BLaER1 treated with 17β-estradiol and CSF1 and Interleukin-3, amounts not matched to agents 10 nM and 100 nM (cell line): Measurements from ENCODE around the gene CTDSPL.

Source experiments
- H3K27ac ChIP-seq, 11 experiments: shearing (Covaris generic); formaldehyde crosslinking; 2 replicates each; pipeline ENCODE4 v1.8.1; 2022
- H3K27me3 ChIP-seq, 11 experiments: shearing (Covaris generic); formaldehyde crosslinking; 2 replicates each; pipeline ENCODE4 v1.8.1; 2022
- H3K36me3 ChIP-seq, 11 experiments: shearing (Covaris generic); formaldehyde crosslinking; 2 replicates each; pipeline ENCODE4 v1.8.1; 2022
- H3K4me1 ChIP-seq, 10 experiments: shearing (Covaris generic); formaldehyde crosslinking; 2 replicates each; pipeline ENCODE4 v1.8.1; 2022
- H3K4me2 ChIP-seq, 11 experiments: shearing (Covaris generic); formaldehyde crosslinking; 2 replicates each; pipeline ENCODE4 v1.8.1; 2022
- H3K4me3 ChIP-seq, 10 experiments: shearing (Covaris generic); formaldehyde crosslinking; 2 replicates each; pipeline ENCODE4 v1.8.1; 2022
- H3K9ac ChIP-seq, 11 experiments: shearing (Covaris generic); formaldehyde crosslinking; 2 replicates each; pipeline ENCODE4 v1.8.1; 2022
- H3K9me3 ChIP-seq, 11 experiments: shearing (Covaris generic); formaldehyde crosslinking; replicated peaks in 1 of 11; 2 replicates each; pipeline ENCODE4 v1.8.1; 2022
- H4K20me1 ChIP-seq, 11 experiments: shearing (Covaris generic); formaldehyde crosslinking; 2 replicates each; pipeline ENCODE4 v1.8.1; 2022
- Cebpa-rat ChIP-seq, 11 experiments: shearing (Covaris generic); IDR thresholded peaks; 2 replicates each; pipeline ENCODE4 v1.8.1; 2022

The CTDSPL gene

DNA sequence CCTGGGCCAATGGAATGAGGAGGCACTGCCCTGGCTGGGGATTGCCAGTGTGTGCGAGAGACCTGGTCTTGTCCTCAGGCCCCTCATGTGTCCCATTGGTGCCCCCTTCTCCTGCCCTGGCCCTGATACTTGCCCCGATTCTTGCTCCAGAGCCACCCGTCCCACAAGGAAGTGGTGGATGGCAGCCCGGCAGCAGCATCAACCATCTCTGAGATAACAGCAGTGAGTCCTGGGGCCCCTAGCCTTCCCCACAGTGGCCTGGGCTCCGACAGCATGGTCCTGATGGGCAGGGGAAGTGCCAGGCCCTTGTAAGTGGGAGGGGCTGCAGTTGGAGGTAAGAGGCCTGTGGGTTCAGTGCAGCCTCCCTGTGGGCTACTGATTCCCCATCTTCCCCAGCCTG lies 144.4 kb downstream of the CTDSPL start:
- no peak for TF ChIP-seq Cebpa-rat (IDR thresholded peaks at IDR 0.05)
- peaks cover 0 to 20% (median 6%) of the 10 kb centered on the region in 10 experiments; a peak in 11 of 20 replicates for H3K4me1 ChIP-seq

DNA sequence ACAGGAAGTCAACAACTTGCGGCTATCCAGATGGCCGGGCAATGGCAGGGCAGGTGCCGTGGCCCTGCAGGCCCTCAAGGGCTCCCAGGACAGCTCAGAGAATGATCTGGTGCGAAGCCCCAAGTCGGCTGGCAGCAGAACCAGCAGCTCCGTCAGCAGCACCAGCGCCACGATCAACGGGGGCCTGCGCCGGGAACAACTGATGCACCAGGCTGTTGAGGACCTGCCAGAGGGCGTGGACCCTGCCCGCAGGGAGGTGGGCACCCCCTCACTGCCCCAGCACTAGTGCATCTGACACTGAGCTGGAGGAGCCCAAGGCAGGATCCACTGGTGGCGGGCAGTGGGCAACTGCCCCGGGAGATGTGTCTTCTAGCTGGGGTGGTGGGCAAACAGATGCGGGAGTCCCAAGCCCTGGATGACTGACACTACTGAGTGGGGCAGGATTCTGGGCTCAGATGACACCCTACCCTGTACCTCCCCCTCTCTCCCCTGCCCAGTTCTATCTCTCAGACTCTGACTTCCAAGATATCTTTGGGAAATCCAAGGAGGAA lies 144.8 kb downstream of the CTDSPL start:
- no peaks in the 10 kb centered on the region for H3K27me3 ChIP-seq
- no peak overlapping the region for H3K27ac ChIP-seq
- no peak overlapping the region for H3K4me2 ChIP-seq
- H3K4me1 ChIP-seq = peaks cover 0 to 20% (median 7%) of the 10 kb centered on the region in 10 experiments; a peak in 11 of 20 replicates
- no peak overlapping the region for H3K9ac ChIP-seq
- no peak overlapping the region for H3K4me3 ChIP-seq
- TF ChIP-seq Cebpa-rat (IDR thresholded peaks at IDR 0.05) = no peak
- H3K9me3 ChIP-seq = no peaks in the 10 kb centered on the region
- H4K20me1 ChIP-seq = peaks cover 0 to 80% (median 20%) of the 10 kb centered on the region in 11 experiments; a peak in 17 of 22 replicates
- peaks cover 31 to 71% (median 53%) of the 10 kb centered on the region in 11 experiments for H3K36me3 ChIP-seq

More for the DNA sequence above, 144.4 kb downstream of the CTDSPL start:
- Histone ChIP-seq H4K20me1 (peaks cover 0 to 80% (median 20%) of the 10 kb centered on the region in 11 experiments; a peak in 17 of 22 replicates), H3K36me3 (peaks cover 32 to 76% (median 58%) of the 10 kb centered on the region in 11 experiments), H3K9me3 (no peaks in the 10 kb centered on the region), H3K9ac (no peak overlapping the region), H3K4me2 (no peak overlapping the region), H3K27me3 (no peaks in the 10 kb centered on the region), H3K4me3 (no peak overlapping the region), H3K27ac (no peak overlapping the region)

DNA sequence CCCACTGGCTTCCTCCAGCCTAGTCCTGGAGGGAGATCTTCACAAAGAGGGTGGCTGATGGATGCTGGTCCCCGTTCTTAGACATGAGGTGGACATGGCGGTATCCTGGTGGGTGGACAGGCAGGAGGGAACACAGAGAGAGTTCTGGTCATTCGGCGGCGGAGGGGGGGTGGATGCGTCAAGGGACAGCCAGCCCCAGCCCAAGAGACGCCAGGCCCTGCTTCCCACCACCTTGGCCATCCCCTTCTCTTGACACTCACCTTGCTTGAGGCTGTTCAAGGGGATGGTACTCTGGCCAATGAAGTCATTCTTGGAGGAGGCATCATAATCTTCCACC lies 146.0 kb downstream of the CTDSPL start:
- no peak for TF ChIP-seq Cebpa-rat (IDR thresholded peaks at IDR 0.05)
- no peak overlapping the region for H3K4me3 ChIP-seq
- H3K36me3 ChIP-seq = peaks cover 24 to 59% (median 41%) of the 10 kb centered on the region in 11 experiments
- H3K4me2 ChIP-seq = no peak overlapping the region
- H3K9ac ChIP-seq = no peak overlapping the region
- peaks cover 0 to 18% (median 7%) of the 10 kb centered on the region in 10 experiments; a peak in 11 of 20 replicates for H3K4me1 ChIP-seq
- H3K27ac ChIP-seq = no peak overlapping the region
- peaks cover 0 to 69% (median 20%) of the 10 kb centered on the region in 11 experiments; a peak in 17 of 22 replicates for H4K20me1 ChIP-seq
- H3K9me3 ChIP-seq = no peaks in the 10 kb centered on the region
- no peaks in the 10 kb centered on the region for H3K27me3 ChIP-seq

DNA sequence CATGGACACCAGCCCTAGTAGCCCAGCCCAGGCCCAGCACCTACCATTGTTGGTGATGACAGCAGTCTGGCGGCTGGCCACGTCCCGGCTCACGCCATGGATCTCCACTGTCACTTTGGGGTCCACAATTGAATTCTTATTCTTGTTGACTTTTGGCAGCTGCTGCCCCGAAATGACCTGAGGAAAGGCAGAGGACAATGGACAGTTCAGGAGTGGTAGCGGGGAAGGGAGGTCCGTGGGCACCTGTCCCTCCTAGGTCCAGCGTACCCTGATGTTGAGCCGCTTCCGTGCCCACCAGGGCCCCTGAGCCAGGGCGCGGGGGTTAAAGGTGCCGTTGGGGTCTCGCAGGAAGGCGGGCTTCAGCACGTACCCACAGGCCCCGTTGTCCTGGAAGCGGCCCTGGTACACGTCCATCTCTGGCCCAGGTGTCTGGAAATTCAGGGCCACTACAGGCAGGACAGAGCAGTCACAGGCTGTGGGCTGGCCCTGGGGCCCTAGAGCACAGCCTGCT lies 146.6 kb downstream of the CTDSPL start:
- H3K27ac ChIP-seq = no peak overlapping the region

DNA sequence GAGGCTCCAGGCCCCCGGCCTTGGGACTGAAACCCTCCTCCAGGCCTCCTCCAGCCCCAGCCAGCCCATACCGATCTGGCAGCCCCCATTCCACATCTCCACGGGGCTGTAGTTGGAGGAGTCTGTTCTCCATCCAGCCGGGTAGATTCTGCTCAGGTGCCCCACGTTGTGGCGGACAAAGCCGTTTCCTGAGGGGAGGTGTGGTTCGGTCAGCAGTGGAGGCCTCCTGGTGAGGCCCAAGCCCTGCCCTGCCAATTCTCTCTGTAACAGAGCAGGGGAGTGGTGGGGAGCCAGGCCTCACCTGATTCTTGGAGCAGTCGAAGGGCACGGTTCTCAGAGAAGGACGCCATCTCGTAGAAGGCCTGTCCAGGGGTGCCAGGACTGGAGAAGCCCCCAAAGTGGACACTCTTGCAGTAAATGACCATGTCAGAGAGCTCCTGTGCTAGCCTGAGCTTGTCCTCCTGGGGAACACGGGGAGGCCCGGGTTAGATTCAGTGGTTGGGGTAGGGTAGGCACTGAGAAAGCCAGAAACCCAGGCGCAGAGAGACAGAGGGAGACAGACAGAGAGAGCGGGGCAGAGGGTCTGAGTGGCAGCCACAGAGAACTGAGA lies 147.4 kb downstream of the CTDSPL start:
- Histone ChIP-seq H3K4me2 (no peak overlapping the region), H3K36me3 (peaks cover 24 to 49% (median 36%) of the 10 kb centered on the region in 11 experiments), H3K27me3 (no peaks in the 10 kb centered on the region), H3K27ac (no peak overlapping the region; a peak in 2 of 22 replicates), H4K20me1 (peaks cover 0 to 56% (median 13%) of the 10 kb centered on the region in 11 experiments; a peak in 17 of 22 replicates), H3K9me3 (no peaks in the 10 kb centered on the region), H3K4me3 (no peak overlapping the region), H3K4me1 (peaks cover 0 to 6% (median under 1%) of the 10 kb centered on the region in 10 experiments; a peak in 5 of 20 replicates), H3K9ac (peak overlapping the region in 1 of 11 experiments; percentile 5; a peak in 1 of 22 replicates)
- no peak for TF ChIP-seq Cebpa-rat (IDR thresholded peaks at IDR 0.05)

More for the DNA sequence above, 146.6 kb downstream of the CTDSPL start:
- no peak for TF ChIP-seq Cebpa-rat (IDR thresholded peaks at IDR 0.05)
- Histone ChIP-seq H3K9ac (peak overlapping the region in 1 of 11 experiments; percentile 5; a peak in 1 of 22 replicates), H3K4me3 (no peak overlapping the region), H3K9me3 (no peaks in the 10 kb centered on the region), H4K20me1 (peaks cover 0 to 64% (median 20%) of the 10 kb centered on the region in 11 experiments; a peak in 17 of 22 replicates), H3K36me3 (peaks cover 24 to 56% (median 36%) of the 10 kb centered on the region in 11 experiments), H3K4me2 (no peak overlapping the region), H3K4me1 (peaks cover 0 to 13% (median 3%) of the 10 kb centered on the region in 10 experiments; a peak in 10 of 20 replicates), H3K27me3 (no peaks in the 10 kb centered on the region)

DNA sequence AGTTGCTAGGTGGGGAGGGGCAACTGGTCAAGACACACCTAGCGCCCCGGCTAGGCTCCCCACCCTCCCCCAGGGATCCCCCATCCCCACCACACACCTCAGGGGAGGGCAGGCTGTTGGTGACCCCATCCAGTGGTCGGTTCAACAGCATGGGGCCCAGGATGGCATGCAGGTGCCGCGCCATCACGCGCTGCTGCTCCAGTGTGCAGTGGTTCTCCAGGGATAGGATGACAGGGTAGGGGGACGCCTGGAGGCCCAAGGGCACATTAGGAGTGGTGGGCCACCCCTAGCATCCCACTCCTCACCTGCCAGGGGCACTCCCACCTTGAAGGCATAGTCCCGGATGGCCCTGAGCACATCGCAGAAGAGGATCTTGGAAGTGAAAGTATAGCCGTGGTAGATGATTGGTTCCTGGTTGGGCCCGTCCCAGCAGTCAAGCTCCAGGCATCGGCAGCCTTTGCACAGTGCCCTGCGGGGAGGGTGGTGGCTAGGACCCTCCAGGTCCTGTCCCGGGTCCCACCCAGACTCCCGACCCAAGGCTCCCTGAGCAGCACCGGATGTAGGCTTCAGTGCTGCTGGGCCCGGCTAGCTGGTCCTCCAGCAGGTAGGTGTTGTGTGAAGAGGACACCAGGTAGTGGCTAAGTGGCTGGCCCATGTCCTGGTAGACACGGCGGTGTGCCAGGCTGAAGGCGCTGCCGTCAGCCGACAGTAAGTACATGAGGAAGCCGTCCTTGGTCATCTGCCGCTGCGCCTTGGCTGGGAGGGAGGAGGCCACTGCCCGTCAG lies 148.3 kb downstream of the CTDSPL start:
- Histone ChIP-seq H3K9ac (no peak overlapping the region; a peak in 1 of 22 replicates), H3K4me3 (no peak overlapping the region), H3K4me2 (no peak overlapping the region), H3K27me3 (no peaks in the 10 kb centered on the region), H3K9me3 (no peaks in the 10 kb centered on the region), H3K4me1 (peaks cover 0 to 5% (median 0%) of the 10 kb centered on the region in 10 experiments; a peak in 2 of 20 replicates), H4K20me1 (peaks cover 0 to 46% (median 6%) of the 10 kb centered on the region in 11 experiments; a peak in 9 of 22 replicates), H3K27ac (no peak overlapping the region), H3K36me3 (peaks cover 27 to 43% (median 35%) of the 10 kb centered on the region in 11 experiments)
- TF ChIP-seq Cebpa-rat (IDR thresholded peaks at IDR 0.05) = no peak

DNA sequence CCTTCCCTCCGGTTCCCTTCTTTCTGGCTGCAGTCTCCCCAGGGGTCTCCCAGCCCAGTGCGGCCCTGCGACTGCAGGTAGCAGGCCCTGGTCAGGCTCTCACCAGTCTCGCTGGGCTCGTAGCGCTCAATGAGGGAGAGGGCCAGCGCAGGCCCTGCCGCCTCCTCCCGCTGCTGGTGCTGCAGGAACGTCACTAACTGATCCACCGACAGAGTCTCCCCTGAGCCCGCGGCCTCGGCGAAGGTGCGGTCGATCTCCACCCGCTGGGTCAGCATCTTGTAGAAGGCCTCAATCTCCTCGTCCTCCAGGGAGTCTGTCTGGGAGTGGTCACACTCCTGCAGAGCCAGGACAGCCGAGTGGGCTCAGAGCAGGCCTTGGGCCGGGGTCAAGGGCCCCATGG lies 149.4 kb downstream of the CTDSPL start:
- Histone ChIP-seq H3K4me1 (peaks cover 0 to 5% (median 0%) of the 10 kb centered on the region in 10 experiments; a peak in 2 of 20 replicates), H3K27me3 (no peaks in the 10 kb centered on the region), H3K27ac (no peak overlapping the region), H3K9me3 (peaks cover 0 to 5% (median 4%) of the 10 kb centered on the region in 11 experiments; a peak in 14 of 22 replicates), H3K36me3 (peaks cover 23 to 42% (median 34%) of the 10 kb centered on the region in 11 experiments), H3K9ac (peak overlapping the region in 4 of 11 experiments; percentile 8 to 17 (median 14); a peak in 2 of 22 replicates), H3K4me2 (no peak overlapping the region), H4K20me1 (peaks cover 0 to 35% (median 0%) of the 10 kb centered on the region in 11 experiments; a peak in 4 of 22 replicates), H3K4me3 (no peak overlapping the region)
- TF ChIP-seq Cebpa-rat (IDR thresholded peaks at IDR 0.05) = no peak

DNA sequence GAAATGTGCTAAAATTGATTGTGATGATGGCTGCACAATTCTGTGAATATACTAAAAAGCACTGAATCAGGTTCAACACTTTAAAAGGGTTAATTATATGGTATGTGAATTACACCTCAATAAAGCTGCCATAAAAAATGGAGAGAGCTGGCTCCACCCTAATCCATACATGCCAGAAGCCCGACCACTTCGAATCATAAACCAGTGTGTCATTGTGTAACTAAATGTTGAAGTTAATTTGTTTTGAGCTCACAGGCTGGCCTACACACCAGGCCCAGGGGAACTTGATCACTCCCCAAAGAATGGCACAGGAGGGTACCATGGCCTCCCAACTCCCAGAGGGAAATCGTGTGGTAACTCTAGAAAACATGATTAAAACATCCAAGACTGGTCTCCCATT lies 153.8 kb downstream of the CTDSPL start:
- Histone ChIP-seq H3K27ac (no peak overlapping the region), H3K9me3 (peaks cover 0 to 14% (median 11%) of the 10 kb centered on the region in 11 experiments; a peak in 15 of 22 replicates), H4K20me1 (peaks cover 0 to 7% (median 0%) of the 10 kb centered on the region in 11 experiments; a peak in 2 of 22 replicates)

More for the DNA sequence above, 153.8 kb downstream of the CTDSPL start:
- Histone ChIP-seq H3K4me2 (no peak overlapping the region), H3K9ac (no peak overlapping the region), H3K4me1 (peaks cover 11 to 31% (median 24%) of the 10 kb centered on the region in 10 experiments; a peak in 18 of 20 replicates), H3K4me3 (no peak overlapping the region), H3K27me3 (no peaks in the 10 kb centered on the region), H3K36me3 (peaks cover 10 to 35% (median 15%) of the 10 kb centered on the region in 11 experiments; a peak in 19 of 22 replicates)
- TF ChIP-seq Cebpa-rat (IDR thresholded peaks at IDR 0.05) = no peak
